HUDEP-2 (cell line): Measurements from ENCODE around the gene BRPF3.

ENCODE experiments used
- DNase-seq, 76 experiments: peaks; one replicate each; lab custom pipeline; 2025; ENCODE audit not compliant: unreplicated experiment in 76 of 76; lab: John Stamatoyannopoulos, UW

Gene BRPF3

DNA sequence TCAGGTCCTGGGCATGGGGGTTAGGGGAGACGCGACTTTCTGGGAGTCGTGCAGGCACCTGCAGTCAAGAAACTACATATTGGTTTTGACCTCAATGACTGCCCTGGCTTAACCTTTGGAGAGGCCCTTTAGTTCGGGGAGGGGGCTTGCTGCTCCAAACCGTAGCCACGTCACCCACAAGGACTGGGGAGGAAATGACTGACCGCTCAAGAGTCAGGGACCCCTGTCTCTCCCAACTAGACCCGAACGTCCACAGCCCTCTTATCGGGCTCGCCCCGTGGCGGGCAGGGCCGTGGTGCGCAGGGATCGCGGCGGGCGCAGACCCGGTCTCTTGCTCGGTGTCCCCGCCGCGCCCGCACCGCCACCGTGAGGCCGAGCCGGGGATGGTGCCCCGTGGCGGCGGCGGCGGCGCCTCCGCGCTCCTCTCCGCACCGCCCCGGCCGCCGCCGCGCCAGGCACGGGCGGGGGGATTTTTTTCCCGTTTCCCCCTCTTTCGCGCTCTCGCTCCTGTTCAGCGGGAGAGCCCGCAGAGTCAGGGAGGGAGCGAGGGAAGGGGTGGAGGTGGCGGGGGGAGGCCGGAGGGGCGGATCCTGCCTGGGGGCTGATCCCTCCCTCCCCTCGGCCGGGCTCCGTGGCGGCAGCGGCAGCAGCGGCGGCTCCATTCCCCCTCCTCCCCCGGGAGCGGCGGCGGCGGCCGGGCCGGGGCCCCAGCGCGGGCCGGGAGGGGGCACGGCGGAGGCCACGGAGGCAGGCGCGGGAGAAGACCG lies at the start of gene BRPF3:
Gene BRPF3 (plus strand): TSS at position 632 of the 767 bp plus-strand sequence. CDS start 3,579 bp downstream, outside the sequence.
- DNase-seq, result peak in 64 of 76 experiments; percentile 15 to 94 (median 70)

DNA sequence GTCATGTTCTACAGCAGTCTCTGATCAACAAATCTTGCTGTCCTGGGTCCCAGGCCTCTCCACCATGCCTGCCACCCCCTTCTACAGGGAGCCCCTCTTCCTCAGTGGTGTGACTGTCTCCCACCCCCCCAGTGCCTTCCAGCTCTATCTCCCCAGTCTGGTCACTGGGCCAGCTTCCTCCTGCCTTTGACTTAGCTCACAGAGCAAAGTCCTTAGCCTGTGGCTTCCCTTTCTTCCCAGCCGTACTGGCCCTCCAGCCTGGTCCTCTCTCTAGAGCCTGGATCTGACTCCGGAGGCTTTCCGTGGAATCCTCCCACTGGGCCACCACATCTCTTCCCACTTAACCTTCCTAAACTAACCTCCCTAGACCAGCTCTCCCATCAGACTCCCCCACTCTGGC lies 49.2 kb upstream of the BRPF3 start:
- DNase-seq, result no peak

DNA sequence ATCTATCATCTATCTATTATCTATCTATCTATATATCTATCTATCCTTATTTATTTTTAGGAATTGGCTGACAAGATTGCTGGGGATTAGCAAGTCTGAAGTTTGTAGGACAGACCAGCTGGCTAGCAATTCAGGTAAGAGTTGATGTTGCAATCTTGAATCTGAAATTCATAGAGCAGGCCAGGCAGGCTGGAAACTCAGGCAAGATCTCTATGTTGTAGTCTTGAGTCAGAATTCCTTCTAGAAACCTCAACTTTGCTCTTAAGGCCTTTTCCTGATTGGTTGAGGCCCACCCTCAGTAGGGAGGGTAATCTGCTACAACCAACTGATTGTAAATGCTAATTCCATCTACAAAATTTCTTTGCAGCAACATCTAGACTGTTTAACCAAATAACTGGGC lies 47.1 kb upstream of the BRPF3 start:
- DNase-seq, result no peak

DNA sequence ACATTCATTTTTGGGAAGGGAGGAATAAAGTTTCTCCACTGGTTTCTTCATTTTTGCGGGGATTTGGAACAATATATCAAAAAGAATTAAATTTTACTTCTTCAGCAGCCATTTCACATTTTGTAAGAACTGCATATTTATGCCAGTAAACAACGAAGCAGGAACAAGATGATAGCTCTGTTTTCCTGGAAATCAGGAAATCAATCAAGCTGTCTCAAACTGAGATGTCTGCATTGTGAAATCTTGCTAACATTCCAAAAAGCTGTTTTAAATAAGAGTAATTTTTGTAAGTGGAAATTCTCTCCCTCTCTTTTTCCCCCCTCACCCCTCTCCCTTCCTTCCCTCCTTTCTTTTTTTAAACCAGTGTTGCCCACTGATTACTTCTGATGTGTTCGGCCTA lies 46.3 kb upstream of the BRPF3 start:
- no peak for DNase-seq

DNA sequence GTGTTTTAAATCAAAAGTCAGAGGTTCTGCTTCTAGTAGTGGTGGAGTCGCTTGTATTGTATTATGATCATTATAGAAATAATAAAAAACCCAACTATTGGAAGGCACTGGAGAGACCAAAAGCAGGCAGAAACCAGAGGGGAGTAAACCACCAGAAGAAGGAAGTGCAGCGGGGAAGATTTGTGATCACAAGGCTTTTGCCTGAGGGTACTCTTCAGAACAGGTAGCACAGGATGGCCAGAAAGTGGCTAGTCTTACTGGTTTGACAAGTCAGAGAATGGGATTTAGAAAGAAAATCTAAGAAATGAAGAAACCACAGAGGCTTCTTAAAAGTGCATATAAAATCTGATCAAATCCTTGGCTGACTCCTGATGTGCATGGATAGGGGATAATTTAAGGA lies 42.3 kb upstream of the BRPF3 start:
- DNase-seq, result no peak

DNA sequence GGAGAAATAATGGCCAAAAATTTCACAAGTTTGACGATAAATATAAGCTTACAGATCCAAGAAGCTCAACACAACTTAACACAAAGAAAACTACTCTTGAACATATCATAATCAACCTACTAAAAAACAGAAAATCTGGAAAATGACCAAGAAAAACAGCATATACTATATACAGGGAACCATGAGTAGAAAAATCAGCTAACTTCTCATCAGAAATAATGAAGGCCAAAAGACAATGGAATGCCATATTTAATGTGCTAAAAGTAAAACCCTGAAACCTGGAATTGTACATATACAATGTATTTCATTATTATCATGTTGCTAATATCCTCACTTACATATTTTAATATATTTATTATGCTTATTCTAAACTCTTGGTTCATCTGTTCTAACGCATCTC lies 40.9 kb upstream of the BRPF3 start:
- DNase-seq, result no peak

DNA sequence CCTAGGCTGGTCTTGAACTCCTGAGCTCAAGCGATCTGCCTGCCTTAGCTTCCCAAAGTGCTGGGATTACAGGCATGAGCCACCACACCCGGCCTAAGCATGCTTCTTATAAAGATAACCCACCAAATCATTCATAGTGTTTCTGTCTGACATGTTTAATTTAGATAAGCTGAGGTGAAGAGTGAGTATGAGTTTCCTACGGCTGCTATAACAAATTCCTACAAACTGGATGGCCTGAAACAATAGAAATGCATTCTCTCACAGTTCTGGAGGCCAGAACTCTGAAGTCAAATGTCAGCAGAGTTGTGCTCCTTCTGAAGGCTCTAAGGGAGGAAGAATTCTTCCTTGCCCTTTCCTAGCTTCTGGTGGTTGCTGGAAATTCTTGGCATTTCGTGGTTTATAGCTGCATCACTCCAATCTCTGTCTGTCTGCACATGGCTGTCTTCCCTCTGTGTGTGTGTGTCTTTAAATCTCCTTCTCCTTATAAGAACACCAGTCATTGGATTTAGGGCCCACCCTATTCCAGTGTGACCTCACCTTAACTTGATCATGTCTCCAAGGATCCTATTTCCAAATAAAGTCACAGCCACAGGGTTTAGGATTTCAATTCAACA lies 36.3 kb upstream of the BRPF3 start:
- DNase-seq, result no peak

DNA sequence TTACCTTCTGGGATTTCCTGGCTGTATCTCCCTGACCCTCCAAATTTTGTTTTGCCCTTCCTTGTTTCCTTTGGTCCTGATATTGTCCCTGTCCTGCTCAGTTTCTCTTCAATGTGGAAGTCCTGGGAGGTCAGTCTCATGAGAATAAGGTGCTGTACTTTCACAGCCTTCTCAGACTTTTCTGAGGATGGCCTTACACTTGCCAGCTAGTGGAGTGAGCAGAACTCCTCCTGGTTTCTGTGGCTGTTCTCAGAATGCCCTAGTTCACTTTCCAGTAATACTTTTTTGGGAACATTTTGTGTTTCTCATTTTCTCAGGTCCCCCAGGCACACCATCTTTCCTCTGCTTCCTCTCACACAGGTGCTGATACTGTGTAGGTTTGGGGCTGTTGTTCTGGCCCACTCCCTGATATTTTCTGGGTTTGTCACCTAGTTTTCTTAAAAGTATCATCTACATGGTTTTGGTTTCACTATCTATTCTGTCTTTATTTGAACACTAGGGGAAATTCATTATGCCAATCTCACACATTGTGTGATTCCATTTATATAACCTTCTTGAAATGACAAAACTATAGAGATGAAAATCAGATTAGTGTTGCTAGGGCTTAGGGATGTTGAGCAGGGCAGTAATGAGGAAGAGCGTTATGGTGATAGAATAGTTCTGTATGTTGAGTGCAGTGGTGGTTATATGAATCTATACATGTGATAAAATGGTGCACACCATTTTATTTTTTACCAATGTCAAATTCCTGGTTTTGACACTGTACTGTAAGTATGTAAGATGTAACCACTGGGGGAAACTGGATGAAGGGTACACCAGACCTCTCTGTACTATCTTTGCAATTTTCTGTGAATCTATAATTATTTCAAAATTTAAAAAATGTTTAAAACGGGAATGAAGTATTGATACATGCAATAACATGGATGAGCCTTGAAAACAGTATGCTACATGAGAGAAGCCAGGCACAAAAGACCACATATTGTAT lies 27.2 kb upstream of the BRPF3 start:
- no peak for DNase-seq

DNA sequence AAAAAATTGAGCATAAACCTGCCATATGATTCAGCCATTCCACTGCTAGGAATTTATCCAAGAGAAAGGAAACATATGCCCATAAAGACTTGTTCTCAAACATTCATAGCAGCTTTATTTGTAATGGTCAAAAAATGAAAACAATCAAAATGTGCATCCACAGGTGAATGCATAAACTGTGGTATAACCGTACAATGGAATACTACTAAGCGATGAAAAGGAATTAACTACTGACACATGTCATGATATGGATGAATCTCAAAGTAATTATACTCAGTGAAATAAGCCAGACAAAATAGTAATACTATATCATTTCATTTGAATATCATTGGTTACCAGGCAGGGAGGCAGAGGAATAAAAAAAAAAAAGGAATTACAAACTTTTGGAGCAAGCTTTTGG lies 25.8 kb upstream of the BRPF3 start:
- DNase-seq, result no peak

DNA sequence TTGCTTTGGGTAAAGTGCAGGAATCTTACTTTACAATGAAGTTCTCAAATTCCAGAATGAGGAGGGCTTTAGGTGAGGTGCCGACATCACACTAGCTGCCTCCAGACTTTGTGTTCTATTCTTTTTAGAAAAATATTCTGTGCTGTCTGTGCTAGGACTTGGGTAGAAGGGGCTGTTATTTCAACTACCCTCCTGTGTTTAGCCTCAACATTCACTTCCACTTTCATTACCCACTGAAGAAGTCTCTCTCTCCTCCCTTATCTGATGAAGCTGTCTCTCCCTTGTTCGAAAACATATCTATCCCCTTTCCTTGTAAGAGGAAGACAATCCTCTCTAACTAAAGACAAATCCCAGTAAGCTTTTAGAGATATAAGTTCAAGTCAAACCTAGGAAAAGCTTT lies 25.0 kb upstream of the BRPF3 start:
- DNase-seq, result no peak

DNA sequence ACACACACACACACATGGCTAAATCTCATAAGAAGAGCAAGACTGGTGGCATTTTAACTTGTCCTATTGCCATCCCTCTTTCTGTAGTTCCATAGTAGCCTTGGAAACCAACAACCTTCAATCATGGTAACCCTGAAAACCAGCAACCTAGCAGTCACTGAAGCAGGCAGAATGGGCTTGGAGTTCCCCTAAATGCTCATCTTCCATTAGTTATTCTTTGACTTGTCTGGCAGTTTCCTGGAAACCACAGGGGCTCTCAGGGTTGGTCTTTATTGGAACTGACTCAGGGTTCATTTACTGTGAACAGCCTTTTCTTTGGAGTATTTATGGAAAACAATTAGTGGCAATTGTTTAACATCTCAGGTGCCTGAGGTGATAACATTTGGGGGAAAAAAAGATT lies 19.4 kb upstream of the BRPF3 start:
- DNase-seq, result no peak

DNA sequence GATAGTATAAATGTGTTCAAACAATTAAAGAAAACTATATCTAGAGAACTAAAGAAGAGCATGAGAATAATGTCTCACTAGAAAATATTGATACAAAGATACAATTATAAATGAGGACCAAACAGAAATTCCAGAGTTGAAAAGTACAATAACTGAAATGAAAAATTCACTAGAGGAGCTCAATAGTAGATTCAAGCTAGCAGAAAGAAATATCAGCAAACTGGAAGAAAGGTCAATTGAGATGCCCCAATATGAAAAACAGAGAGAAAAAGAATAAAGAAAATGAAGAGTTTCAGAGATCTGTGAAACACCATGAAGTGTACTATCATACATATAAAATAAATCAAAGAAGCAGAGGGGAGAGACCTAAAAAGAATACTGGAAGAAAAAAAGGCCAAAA lies 18.0 kb upstream of the BRPF3 start:
- no peak for DNase-seq

DNA sequence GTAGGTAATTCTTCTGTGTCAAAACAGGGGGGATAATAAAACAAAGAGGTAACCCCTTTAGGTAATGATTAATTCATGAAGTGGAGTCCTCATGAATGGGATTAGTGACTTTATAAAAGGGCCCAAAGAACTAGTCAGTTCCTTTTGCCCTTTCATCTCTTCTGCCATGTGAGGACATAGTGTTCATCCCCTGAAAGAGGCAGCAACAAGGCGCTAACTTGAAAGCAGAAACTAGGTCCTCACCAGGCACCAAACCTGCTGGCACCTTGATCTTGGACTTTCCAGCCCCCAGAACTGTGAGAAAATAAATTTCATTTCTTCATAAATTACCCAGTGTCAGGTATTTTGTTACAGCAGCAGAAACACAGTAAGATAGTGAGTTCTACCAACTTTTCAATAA lies 16.4 kb upstream of the BRPF3 start:
- no peak for DNase-seq

DNA sequence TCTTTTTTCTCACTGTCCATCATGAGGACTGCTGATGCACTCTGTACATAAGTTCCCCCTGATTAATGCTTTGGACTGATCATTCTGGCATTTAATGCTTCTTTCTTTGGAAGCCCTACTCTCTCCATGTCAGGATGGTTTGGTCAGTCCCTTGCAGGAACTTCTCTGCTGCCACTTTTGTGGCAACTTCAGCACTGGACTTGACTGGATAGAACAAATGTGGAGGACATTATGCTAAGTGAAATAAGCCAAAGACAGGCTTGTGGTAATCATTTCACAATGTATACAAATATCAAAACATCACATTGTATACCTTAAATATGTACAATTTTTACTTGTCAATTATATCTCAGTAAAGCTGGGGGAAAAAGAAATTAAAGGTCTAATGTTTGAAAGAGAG lies 12.2 kb upstream of the BRPF3 start:
- DNase-seq, result no peak

DNA sequence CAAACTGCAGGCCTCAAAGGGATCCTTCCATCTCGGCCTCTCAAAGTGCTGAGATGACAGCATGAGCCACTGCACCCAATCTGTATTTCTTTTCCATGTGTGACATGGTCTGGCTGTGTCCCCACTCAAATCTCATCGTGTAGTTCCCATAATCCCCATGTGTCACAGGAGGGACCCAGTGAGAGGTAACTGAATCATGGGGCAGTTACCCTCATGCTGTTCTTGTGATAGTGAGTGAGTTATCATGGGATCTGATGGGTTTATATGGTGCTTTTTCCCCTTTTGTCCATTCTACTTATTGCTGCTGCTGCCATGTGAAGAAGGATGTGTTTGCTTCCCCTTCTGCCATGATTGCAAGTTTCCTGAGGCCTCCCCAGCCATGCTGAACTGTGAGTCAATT lies 10.3 kb upstream of the BRPF3 start:
- no peak for DNase-seq

DNA sequence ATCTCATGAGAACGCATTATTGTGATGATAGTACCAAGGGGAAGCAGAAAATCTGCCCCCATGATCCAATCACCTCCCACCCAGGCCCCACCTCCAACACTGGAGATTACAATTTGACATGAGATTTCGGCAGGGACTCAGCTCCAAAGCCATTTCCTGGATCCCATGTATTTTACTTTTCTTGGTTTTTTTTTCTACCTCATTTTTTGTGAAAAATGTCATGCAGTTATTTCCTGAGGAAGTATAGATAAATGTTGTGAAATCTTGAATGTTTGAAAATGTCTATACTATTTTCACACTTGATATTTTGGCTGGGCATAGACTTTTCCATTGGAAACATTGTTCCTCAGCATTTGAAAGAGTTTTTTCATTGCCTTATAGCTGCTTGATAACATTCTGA lies 9.1 kb upstream of the BRPF3 start:
- DNase-seq, result no peak

DNA sequence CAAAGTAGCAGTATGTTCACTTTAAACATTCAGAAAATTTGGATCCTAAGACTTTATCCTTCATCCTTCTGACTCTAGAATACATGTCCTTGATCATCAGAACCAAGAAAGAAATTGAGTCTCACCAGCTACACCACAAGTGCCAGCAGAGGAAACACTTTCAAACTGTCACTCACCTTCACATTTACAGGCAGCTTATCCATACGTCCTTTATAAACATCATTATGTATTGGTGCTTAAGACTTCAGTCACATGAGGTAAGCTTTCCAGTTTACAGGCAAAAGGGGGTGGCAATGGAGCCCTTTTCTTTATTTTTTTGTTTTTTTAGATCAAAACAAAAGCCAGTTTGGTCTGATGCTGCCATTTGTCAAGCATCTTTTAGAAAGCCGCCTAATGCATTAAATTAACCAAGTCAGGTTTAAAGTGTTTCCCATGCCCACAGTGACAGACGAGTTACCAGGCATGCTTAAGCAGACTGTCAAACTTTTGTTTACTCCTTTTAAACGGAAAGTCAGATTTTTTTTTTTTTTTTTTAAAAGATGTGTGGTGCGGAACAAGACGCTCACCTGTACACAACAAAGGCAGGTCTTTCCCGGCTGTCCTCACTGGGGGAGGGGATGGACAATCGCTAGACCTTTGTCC lies 952 bp upstream of the BRPF3 start:
- peak in 1 of 76 experiments; percentile 13 for DNase-seq

DNA sequence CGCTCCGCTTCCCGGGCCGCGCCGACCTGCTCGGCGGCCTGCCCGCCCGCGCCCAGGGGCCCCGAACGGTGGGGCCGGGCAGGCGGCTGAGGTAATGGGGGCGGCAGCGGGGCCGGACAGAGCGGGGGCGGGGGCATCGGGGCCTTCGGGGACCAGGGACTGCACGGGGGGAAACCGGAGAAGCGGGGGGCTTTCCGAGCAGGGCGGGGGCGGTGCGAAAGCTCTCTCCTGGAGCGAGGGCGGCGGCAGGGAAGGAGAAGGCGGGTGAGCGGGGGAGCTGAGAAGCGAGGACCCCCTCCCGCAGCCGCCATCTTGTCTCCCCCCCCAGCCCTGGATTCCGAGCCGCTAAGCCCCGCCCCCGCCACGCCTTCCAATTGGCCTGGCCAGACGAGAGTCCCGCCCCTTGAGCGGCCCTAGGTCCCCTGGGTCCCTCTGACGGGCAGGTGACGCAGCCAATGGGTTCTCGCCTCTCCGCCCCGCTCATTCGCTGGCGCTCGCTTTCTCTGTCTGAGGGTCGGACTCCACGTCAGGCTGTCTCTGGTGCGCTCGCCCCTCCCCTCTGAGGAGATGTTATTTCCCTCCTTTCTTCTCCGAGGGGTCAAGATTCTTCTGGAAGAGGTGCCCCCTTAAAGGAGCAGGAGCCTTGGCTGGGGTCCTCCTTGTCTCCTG lies 470 bp downstream of the BRPF3 start:
- DNase-seq, result peak; percentile 44 to 100 (median 99)

DNA sequence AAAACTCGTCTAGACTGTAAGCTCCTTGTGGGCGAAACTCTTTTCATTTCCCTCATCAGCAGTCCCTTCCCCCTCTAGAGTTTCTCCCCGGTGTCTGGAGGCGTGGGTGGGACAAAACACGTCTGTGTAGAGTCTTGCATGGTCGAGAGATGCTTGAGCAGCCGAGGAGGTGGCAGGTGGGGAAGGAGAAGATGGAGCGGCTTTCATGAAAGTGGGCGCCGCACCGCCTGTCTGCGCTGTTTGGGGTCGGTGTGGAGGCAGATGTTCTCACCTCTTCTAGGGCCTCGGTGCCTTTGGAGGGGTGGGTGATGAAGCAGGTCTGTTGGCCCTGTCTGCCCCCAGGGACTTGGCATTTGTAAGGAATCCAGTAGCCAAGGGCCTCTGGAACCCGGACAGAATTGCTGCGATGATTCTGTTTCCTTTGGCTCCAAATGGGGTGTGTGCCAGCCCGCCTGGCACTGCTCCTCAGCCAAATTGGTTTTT lies 1.2 kb downstream of the BRPF3 start:
- DNase-seq, result no peak

DNA sequence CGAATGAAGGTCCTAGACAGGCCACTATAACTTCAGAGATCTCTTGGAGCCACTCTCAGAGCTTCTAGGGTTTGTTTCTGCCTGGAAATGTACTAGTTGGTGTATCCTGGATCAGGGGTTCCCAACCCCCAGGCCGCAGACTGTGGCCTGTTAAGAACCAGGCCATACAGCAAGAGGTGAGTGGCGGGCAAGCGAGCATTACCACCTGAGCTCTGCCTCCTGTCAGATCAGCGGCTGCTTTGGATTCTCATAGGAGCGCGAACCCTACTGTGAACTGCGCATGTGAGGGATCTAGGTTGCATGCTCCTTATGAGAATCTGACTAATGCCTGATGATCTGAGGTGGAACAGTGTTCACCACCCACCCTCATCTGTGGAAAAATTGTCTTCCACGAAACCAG lies 2.4 kb downstream of the BRPF3 start:
- no peak for DNase-seq
